NCI-H82 treated with DMSO at 0.1 percent for 48 hours (cell line): ENCODE data around the gene OR1J4.

Experiments used
- DNase-seq: peaks from one replicate; lab custom pipeline; 2025; ENCODE audit not compliant: unreplicated experiment; lab: John Stamatoyannopoulos, UW

Gene OR1J4

GRCh38 chr9:122567901-122568300 is 49.0 kb downstream of the OR1J4 start:
- no peak for DNase-seq
